Left forelimb (tissue), 1 donor: ENCODE measurements around the gene SNAI1.
A peak's percentile ranks its signal among the peaks of the same experiment; 100 is the strongest.
"Not testable (repeated sequence)": the region's sequence is repeated elsewhere in the genome, so short reads cannot be mapped to it uniquely, and the experiment has no call there.

Experiments
- DNase-seq: peaks from one replicate; pipeline ENCODE4 v3.0.0-alpha.2; 2018; ENCODE audit warnings: low spot score

The SNAI1 gene

DNA sequence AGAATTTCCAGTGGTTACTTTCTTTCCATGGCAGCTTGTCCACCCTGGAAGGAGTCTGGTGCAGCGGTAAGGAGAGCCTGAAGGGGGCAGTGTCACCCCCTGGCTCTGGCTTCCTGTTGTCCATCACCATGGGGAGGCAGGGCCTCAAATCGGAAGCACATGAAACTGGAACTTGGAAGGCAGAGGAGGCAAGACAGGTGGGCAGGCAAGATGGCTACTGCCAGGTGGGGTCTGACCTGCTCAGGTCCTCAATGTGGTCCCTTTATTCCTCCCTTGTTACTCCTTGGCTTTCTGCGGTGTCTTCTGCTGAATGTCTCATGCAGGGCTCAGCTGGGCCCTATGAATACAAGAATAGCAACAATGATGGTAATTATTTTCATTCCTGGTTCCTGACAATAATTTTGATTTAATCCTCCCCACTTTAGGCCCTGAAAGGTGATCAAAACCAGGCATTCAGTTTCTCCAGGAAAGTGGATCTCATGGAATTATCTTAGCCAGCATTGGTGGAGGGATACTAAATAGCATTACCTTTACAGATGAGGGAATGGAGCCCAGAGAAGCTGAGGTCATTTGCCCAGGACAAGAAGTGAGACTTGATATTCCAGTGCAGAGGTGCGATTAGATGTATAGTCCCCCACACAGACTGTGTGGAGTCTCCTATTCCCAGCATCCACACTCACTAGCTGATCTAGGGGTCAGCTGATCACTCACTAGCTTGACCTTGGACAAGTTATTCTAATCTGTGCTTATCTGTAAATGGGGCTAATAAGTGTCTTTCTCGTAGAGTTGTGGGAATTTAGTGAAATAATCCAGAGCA, 17.6 kb upstream of the SNAI1 start:
- DNase-seq = no peak

DNA sequence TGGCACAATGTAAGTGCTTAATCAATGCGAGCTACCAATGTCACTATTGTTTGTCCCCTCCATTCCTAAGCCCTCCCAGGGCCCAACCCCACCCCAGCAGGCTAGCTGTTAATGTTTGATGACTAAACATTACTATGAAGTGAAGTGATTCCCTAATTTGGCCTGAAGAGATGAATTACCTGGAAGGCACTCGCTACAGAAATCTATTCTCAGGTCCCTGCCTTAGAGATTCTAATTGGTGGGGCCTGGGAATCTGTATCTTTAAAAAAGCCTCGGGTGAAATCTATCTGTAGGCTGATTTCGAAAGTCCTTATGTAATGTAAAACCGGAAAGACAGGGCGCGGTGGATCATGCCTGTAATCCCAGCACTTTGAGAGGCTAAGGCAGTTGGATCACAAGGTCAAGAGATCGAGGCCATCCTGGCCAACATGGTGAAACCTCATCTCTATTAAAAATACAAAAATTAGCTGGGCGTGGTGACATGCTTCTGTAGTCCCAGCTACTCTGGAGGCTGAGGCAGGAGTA, 16.9 kb upstream of the SNAI1 start:
- no peak for DNase-seq

DNA sequence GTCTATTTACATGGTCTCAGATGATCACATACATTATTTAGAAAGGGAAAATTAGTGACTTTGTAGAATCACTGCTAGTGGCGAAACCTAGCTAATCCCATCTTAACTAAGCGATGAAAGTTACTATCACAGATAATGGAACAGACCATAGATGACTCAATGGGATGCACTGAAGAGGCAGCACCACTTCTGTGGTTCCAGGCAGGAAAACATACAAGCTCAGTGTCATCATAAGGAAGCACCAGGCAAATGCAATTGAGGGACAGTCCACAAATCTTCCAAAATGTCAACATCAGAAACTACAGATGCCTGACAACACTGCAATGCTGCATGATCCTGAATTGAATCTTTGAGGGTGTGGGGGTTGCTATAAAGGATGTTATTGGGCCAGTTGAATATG, 15.9 kb upstream of the SNAI1 start:
- DNase-seq = no peak

DNA sequence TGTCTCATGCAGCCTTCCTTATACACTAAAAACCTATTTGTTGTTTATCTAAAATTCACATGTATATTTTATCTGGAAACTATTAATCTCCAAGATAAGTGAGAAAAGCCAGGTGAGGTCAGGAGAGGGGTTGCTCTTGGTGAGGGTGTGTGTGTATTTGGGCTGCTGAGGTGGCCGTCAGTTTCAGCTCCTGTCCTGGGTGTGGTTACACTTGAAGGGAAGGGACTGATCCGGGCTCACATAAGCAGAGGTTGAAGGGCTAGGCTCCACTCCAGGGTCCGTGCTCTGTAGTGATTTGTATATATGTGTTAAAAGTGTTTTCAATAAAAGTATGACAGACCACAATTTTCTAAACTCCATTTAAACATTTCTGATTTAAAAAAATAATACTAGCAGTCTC, 13.5 kb upstream of the SNAI1 start:
- no peak for DNase-seq

DNA sequence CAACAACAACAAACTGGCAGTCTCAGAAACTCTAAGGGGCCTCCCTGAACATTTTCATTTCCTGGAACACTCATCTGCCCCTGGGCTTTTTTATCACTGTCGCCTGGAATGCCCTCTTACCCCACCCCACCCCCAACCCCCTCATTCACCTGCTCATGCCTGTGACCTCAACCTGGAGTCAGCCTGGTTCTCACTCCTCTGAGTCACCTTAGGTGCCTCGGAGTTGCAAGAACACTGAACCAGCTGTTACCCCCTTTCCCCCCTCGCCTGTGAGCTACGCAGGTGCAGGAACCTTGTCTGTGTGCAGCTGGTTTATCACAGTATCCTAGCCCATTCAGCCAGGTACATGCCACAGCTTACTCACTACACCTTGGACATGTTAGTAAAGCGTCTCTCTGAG, 12.8 kb upstream of the SNAI1 start:
- DNase-seq = no peak

DNA sequence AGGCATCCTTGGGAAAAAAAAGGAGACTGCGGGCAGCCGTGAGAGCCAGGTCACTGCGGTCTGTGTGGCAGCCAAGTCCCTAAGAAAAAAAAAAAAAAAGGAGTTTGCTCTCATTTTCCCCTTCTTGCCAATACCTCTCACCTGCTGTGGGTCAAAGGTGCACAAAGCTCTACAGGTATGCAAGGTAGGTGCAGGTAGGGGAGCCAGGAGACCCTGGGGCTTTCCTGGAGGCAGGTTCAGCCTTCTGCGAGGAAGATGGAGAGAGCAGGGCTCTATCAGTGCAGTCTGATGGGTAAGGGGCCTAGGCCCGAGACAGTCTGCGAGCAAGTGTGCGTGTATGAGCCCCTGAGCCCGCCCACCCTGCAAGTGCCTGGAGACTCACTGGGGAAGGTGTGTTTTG, 12.3 kb upstream of the SNAI1 start:
- DNase-seq = no peak

DNA sequence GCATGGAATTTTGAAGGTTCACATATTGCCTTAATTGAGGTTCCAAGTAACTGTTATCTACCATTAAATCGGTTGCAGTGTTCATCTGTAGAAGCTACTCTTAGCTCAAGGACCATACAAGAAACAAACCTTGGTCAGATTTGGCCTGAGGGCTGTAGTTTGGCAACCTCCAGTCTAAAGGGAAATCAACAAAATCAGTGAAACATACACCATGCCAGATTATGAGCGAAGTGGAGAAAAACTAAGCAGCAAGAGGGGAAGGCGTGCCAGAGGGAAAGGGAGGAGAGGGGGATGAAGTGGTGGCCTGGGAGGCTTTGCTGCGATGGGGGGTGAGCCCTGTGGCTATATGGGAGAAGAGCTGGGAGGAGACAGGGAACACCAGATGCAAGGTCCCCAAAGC, 8.8 kb upstream of the SNAI1 start:
- DNase-seq = no peak

DNA sequence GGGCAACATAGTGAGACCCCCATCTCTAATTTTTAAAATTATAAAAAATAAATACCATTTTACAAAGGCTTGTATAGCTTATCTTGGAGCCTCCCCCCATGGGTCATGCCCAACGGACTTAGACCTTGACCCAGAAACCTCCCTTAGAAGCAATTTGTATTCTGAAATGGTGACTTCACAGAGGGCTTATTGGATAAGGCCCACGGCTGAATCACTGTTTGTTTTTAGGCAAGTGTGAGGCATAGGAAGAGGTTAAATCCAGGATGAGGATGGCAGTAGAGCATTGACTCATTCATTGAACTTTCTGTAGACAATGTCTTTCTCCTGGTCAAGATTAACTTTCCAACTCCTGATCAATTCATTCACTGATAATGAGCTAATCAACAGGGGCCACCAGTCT, 6.2 kb upstream of the SNAI1 start:
- DNase-seq = no peak

DNA sequence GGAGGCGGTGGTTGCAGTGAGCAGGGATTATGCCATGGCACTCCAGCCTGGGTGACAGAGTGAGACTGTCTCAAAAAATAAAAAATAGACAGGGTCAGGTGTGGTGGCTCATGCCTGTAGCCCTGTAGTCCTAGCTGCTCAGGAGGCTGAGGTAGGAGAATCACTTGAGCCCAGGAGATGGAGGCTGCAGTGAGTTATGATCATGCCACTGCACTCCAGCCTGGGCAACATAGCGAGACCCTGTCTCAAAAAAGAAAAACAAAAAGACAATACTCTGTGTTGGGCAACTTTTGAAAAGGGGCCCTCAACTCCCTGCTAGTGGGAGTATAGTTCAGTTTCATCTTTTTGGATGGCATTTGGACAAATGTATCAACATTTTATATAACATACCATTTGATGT, 5.0 kb upstream of the SNAI1 start:
- DNase-seq = not testable (repeated sequence)

DNA sequence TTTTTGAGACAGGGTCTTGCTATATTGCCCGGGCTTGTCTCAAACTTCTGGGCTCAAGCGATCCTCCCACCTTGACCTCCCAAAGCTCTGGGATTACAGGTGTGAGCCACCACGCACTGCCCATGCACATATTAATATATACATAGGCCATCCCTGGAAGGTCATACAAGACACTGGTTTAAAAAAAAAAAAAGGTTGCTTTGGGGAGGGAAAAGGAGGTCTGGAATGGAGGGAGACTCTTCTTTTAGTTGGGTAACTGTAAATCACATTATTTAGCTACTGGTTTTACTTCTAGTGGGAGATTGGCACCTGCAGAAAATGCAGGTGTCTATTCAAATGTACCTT, 4.1 kb upstream of the SNAI1 start:
- DNase-seq = no peak

DNA sequence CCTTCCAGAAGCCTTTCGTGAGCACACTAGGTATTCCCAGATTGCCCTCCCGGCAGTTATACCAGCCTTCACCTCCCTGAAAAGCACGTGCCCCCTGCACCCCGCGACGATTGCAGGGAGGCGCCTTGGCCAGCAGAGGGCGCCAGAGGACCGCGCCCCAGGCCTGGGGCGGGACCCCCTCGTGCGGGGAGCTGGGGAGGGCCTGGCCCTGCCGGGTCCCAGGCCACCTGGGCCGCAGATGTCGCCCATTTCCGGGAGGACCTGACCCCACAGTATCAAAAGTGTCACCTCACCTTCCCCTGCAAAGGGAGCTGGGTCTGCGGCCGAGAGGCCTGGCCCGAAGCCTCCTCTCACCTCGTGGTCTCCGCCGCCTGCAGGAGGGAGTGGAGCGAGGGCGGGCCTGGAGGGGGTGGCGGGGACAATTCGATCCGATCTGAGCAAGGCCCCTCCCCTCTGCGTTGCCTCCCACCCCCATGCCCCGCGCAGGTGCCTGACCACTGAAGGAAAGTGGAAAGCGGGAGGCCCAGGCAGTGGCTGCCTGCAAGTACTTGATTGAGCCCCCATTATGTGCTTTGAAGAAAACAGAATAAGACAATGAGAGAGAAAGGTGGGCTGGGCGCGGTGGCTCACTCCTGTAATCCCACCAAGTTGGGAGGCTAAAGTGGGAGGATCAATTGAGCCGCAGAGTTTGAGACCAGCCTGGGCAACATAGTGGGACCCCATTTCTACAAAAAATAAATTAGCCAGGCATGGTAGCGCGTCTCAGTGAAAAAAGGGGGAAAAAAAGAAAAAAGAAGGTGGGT, 3.5 kb upstream of the SNAI1 start:
- peak; percentile 84 for DNase-seq

DNA sequence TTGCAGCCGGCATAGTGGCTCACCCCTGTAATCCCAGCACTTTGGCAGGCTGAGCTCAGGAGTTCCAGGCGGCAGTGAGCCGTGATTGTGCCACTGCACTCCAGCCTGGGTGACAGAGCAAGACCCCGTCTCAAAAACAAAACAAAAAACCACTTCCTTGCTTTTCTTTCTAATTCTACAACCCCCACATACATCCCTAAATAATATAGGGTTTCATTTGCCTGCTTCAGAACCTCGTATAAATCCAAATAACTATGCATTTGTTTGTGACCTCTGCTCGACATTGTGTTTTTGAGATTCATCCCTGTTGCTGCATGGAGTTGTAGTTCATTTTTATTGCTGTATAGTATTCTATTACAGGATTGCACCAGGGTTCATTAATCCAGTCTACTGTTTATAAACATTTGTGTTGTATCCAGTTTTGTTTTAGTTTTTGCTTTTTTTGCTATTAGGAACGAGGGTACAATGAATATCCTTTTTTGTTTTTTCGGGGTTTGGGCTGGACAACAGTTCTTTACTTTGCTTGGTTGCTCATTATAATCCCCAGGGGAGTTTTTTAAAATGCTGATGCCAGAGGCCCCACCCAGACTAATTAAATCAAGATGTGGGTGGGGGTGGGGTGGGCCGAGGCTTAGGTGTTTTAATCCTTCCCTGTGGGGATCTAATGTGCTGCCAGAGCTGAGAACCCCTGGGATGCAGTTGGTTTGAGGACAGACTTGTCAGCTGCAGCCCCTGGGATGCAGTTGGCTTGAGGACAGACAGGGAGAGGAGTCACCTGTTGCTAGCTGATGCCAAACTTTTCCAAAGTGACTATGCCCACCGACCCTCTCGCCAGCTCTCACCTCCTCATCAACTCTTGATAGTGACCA, 2.4 kb upstream of the SNAI1 start:
- DNase-seq = no peak

DNA sequence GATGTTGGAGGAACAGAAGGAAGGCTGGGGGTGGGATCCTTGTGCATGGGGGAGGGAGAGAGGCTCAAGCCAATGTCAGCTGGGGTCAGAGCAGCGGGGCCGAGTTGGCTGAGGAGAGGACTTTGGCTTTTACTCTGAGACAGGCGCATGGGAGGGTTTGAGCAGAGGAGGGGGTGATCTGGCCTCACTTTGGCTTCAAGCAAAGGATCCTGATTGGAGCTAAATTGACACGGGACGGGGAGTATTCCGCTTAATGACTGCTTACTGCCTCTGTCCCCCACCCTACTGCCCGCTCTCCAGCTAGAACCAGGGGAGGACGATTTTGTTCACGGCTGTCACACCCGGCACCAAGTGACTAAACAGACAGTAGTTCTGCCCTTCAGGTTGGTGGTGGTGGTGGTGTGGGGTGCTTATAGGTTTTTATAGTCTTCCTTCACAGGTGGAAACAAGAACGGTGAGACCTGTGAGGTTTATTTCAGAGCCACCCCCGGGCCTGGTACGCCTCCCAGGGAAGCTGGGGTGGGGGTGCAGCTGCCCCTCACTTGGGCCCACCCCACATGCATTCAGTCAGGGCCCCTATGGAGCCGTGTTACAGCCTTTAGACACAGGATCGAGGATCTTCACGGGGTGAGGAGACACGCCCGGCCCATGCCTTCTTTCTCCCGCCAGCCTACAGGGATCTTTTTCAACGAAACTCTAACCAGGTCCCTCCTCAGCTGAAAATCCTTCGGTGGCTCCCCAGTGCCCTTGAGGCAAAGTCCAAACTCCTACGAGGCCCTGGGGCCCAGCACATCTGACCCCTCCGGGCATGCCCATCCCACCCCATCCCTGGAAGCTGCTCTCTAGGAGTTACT, 1.3 kb upstream of the SNAI1 start:
- no peak for DNase-seq

DNA sequence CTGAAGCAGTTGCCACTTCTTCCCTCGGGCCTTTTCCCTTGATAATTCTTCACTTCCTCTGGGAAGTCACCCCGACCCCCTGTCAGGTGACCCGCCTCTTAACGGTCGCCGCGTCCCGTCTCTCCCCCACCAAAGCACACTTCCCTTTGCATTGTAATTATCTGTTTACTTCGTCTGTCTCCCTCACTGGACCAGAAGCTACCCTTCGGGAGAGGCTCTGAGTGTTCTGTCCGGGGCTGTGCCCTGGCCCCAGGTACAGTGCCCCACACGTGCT, 771 bp upstream of the SNAI1 start:
- no peak for DNase-seq

DNA sequence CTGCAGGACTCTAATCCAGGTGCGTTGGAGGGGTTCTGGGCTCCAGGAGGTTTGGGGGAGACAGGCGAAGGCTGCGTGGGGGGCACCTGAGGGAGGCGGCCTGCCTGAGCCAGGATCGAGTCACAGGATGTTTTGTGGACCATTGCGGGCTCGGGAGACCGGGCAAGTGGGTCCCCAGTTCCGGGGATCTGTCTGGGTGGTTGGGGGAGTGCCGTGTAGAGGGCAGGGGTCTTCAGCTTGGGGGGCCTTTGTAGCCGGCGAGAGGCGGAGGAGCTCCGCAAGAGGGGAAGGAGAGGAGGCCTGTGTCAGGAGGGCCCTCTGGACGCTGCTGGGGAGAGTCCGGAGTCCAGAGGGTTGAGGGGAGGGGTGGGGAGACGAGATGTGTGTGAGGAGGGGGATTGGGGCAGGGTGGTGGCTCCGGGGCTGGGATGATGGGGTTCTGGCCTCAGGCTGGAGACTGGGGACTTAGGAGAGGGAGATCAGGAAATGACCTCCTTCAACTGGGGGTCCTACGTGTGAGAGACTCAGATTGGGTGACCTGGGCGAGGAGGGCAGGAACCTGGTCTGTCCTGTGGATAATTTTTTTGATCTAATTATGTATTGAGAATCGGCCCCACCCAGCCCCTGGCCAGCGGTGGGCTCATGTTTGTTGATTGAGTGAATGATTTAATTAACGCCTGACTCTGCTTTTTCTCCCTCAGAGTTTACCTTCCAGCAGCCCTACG, 505 bp downstream of the SNAI1 start:
- no peak for DNase-seq

DNA sequence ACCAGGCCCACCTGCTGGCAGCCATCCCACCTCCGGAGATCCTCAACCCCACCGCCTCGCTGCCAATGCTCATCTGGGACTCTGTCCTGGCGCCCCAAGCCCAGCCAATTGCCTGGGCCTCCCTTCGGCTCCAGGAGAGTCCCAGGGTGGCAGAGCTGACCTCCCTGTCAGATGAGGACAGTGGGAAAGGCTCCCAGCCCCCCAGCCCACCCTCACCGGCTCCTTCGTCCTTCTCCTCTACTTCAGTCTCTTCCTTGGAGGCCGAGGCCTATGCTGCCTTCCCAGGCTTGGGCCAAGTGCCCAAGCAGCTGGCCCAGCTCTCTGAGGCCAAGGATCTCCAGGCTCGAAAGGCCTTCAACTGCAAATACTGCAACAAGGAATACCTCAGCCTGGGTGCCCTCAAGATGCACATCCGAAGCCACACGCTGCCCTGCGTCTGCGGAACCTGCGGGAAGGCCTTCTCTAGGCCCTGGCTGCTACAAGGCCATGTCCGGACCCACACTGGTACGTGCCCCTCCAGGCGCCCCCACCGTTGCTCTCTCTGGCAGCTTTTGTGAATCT, 1.1 kb downstream of the SNAI1 start:
- DNase-seq = peak; percentile 70

DNA sequence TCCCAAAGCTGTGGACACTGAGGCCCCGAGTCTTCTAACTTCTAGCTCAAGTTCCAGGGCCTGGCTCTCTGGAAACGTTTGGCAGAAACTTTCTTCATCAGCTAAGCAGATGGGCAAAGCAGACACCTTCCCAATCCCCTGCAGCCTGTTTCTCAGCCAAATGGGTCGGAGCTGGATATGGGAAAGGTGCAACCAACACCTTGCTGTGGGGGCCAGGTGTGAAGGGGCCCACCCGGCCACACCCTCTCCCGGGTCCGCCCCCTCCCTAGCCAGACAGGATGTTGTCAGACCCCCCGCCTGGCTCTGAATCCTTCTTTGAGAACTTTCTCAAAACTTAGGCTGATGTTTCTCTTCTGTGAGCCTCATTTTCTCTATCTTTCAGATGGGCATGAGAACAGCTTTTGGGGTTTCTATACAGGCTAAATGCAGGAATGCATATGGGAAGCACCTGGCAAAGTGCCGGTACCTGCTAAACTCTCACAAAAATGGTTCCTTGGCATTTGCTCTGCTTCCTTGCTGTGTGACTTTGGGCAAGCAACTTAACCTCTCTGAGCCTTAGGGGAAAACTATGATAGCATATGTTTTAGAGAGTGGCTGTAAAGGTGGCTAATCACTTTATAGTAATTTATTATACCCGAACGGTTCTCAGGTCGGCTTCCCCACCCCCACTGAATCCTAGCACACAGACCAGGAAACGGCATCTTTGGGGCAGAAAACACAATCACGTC, 1.8 kb downstream of the SNAI1 start:
- DNase-seq = no peak

DNA sequence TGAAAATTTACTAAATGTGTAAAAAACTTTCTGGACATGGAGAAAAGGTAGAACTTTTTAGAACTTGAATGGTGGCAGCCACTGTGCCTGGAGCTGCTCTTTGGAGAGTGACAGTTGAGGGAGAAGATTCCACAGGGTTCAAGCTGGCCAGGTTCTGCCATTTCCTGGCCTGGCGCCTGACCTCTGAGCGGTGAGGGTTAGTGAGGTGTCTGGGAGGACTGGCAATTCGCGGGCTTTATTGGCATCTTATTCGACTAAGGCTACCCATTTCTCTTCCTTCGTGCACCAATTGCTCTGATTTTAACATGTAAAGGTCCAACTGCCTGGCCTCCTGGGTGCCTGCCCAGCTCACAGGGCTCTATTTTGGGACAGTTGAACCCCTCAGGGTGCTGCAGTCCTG, 2.4 kb downstream of the SNAI1 start:
- DNase-seq = no peak

DNA sequence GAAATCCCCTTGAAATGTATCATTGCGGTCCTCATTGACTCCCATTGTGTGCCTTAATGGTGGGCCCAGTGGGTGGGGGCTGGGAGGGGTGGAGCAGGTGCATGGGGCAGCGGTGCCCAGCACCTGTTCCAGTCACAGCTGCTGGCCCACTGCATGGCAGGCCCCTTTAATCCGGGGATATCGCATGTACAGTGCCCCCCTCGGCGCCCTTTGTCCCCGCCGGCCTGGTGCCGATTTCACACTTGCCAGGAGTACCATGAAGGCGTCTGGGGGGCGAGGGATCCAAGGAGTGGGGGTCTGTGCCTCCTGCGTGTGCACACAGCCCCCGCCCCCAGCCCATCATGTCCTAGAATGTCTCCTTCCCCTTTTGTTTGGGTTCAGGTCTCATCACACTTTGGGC, 2.8 kb downstream of the SNAI1 start:
- no peak for DNase-seq

DNA sequence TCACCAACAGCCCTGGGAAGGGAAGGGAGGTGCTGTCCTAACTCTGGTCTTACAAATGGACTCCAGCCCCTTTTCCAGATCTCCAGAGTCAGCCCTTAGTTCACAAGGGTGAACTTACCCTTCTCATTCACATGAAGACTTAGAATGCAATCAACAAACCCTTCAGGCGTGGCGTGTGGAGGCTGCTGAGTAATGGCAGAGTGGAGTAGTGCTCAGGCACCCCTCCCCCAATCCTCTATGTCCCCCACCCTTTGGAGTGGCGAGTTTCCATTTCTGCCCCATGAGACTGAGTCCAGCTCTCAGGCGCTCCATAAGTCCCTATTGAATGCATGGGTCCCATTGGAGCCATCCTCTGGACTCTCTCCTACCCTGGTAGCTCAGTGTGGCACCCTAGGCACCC, 3.3 kb downstream of the SNAI1 start:
- no peak for DNase-seq
